Endothelial cell of umbilical vein (primary cell): ENCODE data around the gene DBT. TPM values are rescaled to one million over a fixed set of nuclear protein-coding genes. Genes with fewer than 3 reads are reported as not detected.

ENCODE experiments used
- BruUV-seq: library from RNA; stranded (reverse); fragments of 400-500 nt; replicated peaks from 2 replicates; lab custom pipeline; 2021; lab: Mats Ljungman, UMichigan
- CTCF ChIA-PET: fragments of 300-600, 350-600 bp; sonication (Branson Sonifier 250); formaldehyde crosslinking; loops from one replicate; lab custom pipeline; 2021; ENCODE audit warnings: antibody characterized with exemption, inconsistent platforms; lab: Charles Lee
- POLR2A ChIA-PET: fragments of 300-600, 350-600 bp; sonication (Branson Sonifier 250); formaldehyde crosslinking; loops from one replicate; lab custom pipeline; 2021; ENCODE audit warnings: antibody characterized with exemption, inconsistent platforms; lab: Charles Lee
- DNase-seq: peaks from one replicate; pipeline ENCODE4 v3.0.0-alpha.2; 2011; ENCODE audit warnings: low read depth, low spot score
- FAIRE-seq: peaks from 2 replicates; lab custom pipeline; 2011; peaks lifted over from hg19 to GRCh38; lab: Jason Lieb, UNC
- H2AFZ ChIP-seq: 2 replicates; pipeline ENCODE4 v1.6.0; 2012; ENCODE audit warnings: low read depth, low read length, control low read depth, inconsistent platforms
- H3K27ac ChIP-seq: 2 replicates; pipeline ENCODE4 v1.5.1; 2011; ENCODE audit warnings: low read depth, mild to moderate bottlenecking, control low read depth, low read length, moderate library complexity; ENCODE audit not compliant: insufficient read depth
- H3K27me3 ChIP-seq, 2 experiments: 2 replicates each; pipeline versions ENCODE4 v1.6.0 to v1.6.1; 2011; ENCODE audit warnings: low read length in 2 of 2, mixed read lengths in 1 of 2; ENCODE audit not compliant: control insufficient read depth in 2 of 2, insufficient read depth in 2 of 2
- H3K36me3 ChIP-seq, 2 experiments: 2 replicates in 1 of 2; 3 replicates in 1 of 2; pipeline ENCODE4 v1.5.1; 2011; ENCODE audit warnings: low read length in 2 of 2, mild to moderate bottlenecking in 1 of 2, moderate library complexity in 1 of 2; ENCODE audit not compliant: control insufficient read depth in 2 of 2, insufficient read depth in 2 of 2; ENCODE audit errors: extremely low read depth in 1 of 2
- H3K4me1 ChIP-seq: 3 replicates; pipeline ENCODE4 v1.5.1; 2011; ENCODE audit warnings: mild to moderate bottlenecking, low read length; ENCODE audit not compliant: control insufficient read depth, insufficient read depth; ENCODE audit errors: extremely low read depth
- H3K4me2 ChIP-seq: 2 replicates; pipeline ENCODE4 v1.6.1; 2011; ENCODE audit warnings: low read length, control low read depth, mixed read lengths; ENCODE audit not compliant: insufficient read depth
- H3K4me3 ChIP-seq, 3 experiments: fragments of 200-600 bp in 1 of 3; sonication (generic), shearing (Covaris generic) in 1 of 3; replicated peaks in 1 of 3; 2 replicates each; pipeline ENCODE4 v1.5.1; 2011 to 2016; ENCODE audit warnings: control low read depth in 3 of 3, low read length in 3 of 3, mild to moderate bottlenecking in 2 of 3, inconsistent platforms in 1 of 3, low read depth in 1 of 3, moderate library complexity in 1 of 3; ENCODE audit not compliant: insufficient read depth in 1 of 3
- H3K79me2 ChIP-seq: 2 replicates; pipeline ENCODE4 v1.6.0; 2012; ENCODE audit warnings: low read length, inconsistent platforms; ENCODE audit not compliant: control insufficient read depth, insufficient read depth
- H3K9ac ChIP-seq: replicated peaks from 2 replicates; pipeline ENCODE3; 2011; ENCODE audit warnings: low read length, control low read depth; ENCODE audit not compliant: insufficient read depth; ENCODE audit errors: extremely low read depth
- H3K9me1 ChIP-seq: replicated peaks from 3 replicates; pipeline ENCODE4 v1.6.0; 2011; ENCODE audit warnings: mild to moderate bottlenecking, low read length; ENCODE audit not compliant: control insufficient read depth, insufficient read depth; ENCODE audit errors: extremely low read depth
- H3K9me3 ChIP-seq: replicated peaks from 2 replicates; pipeline ENCODE4 v1.5.1; 2012; ENCODE audit warnings: low read length, inconsistent platforms; ENCODE audit not compliant: control insufficient read depth, insufficient read depth
- H4K20me1 ChIP-seq: replicated peaks from 2 replicates; pipeline ENCODE3; 2011; ENCODE audit warnings: mild to moderate bottlenecking, low read length; ENCODE audit not compliant: control insufficient read depth, insufficient read depth; ENCODE audit errors: extremely low read depth
- CTCF ChIP-seq, 2 donors: IDR thresholded peaks; 1 replicate in 1 of 2; 2 replicates in 1 of 2; pipeline ENCODE4 v1.5.1; 2011; ENCODE audit warnings: low read length in 2 of 2, mild to moderate bottlenecking in 2 of 2, moderate library complexity in 2 of 2, control low read depth in 1 of 2, inconsistent platforms in 1 of 2, low read depth in 1 of 2; ENCODE audit not compliant: insufficient read depth in 1 of 2; ENCODE audit errors: extremely low read depth in 1 of 2
- EZH2 ChIP-seq: IDR thresholded peaks from 2 replicates; pipeline ENCODE4 v1.6.1; 2012; ENCODE audit warnings: borderline replicate concordance, low read depth, mild to moderate bottlenecking, moderate library complexity, low read length, inconsistent platforms; ENCODE audit not compliant: severe bottlenecking
- FOS ChIP-seq: IDR thresholded peaks from 2 replicates; pipeline ENCODE4 v1.6.1; 2011; ENCODE audit warnings: mild to moderate bottlenecking, low read length, moderate library complexity, borderline replicate concordance; ENCODE audit not compliant: insufficient read depth
- GATA2 ChIP-seq: IDR thresholded peaks from 2 replicates; pipeline ENCODE4 v1.7.0; 2011; ENCODE audit warnings: low read depth, mild to moderate bottlenecking, moderate library complexity, mixed read lengths, low read length; ENCODE audit not compliant: insufficient read length, insufficient read depth
- JUN ChIP-seq: IDR thresholded peaks from 2 replicates; pipeline ENCODE4 v1.6.1; 2011; ENCODE audit warnings: borderline replicate concordance, low read depth; ENCODE audit not compliant: insufficient read length, insufficient read depth
- MAX ChIP-seq: IDR thresholded peaks from 2 replicates; pipeline ENCODE4 v1.6.1; 2011; ENCODE audit not compliant: insufficient read depth, insufficient read length
- MYC ChIP-seq: IDR thresholded peaks from one replicate; pipeline ENCODE4 v1.6.1; 2011; ENCODE audit warnings: mild to moderate bottlenecking, low read depth, low read length
- dilution Hi-C: fragments of 300-500 bp; cut with MboI; formaldehyde crosslinking; loops from one replicate; pipeline ENCODE4 v1.15.0; 2019; ENCODE audit warnings: low sequenced_read_pairs; ENCODE audit not compliant: extremely low pct_ligation_motif_present
- intact Hi-C: fragments of 100-400 bp; cut with micrococcal nuclease; formaldehyde crosslinking; loops from one replicate; pipeline ENCODE4 v1.10.0; 2022
- polyA plus RNA-seq, 4 experiments: library from polyadenylated mRNA; depleted of rRNA in 3 of 4; stranded (reverse) in 3 of 4; unstranded in 1 of 4; fragments of >200 nt; gene quantifications; 2 replicates each; pipeline versions ENCODE4 v1.2.1 to v1.2.3, GENCODE V29; 2011 to 2012; ENCODE audit warnings: missing spikeins in 1 of 4
- total RNA-seq: library from RNA; stranded (reverse); gene quantifications from 2 replicates; pipeline ENCODE4 v1.2.3, GENCODE V29; 2021

DBT gene
- total and polyA plus RNA-seq, 2 donors (not counting 3 experiments of a cell fraction or from before 2014, with no cell fraction given): 1.6 to 7.9 TPM

GRCh38 chr1:100142343-100142742 is 107.3 kb downstream of the DBT start:
- Histone ChIP-seq H3K9me3 (no peaks in the 10 kb centered on the region), H3K27me3 (no peaks in the 10 kb centered on the region), H3K4me1 (no peaks in the 10 kb centered on the region), H3K4me2 (no peak overlapping the region), H4K20me1 (no peaks in the 10 kb centered on the region), H3K4me3 (no peak overlapping the region), H3K36me3 (peaks cover 15 to 32% of the 10 kb centered on the region in 2 experiments), H3K9ac (no peak overlapping the region), H3K9me1 (no peaks in the 10 kb centered on the region), H3K27ac (no peak overlapping the region), H2AFZ (no peak overlapping the region), H3K79me2 (no peaks in the 10 kb centered on the region)
- dilution Hi-C loops: no loop called here
- BruUV-seq: no TSS peak
- intact Hi-C loops: no loop called here
- POLR2A ChIA-PET: no interaction called here
- FAIRE-seq (no peak), DNase-seq (no peak)
- TF ChIP-seq MYC (no peak), GATA2 (no peak), EZH2 (no peak), CTCF (IDR thresholded peaks at IDR 0.05; ENCODE audit: extremely low read depth in 1 of 2, insufficient read depth in 1 of 2, low read depth in 1 of 2, low read length in 2 of 2) (no peak), MAX (no peak), FOS (no peak), JUN (no peak)
- CTCF ChIA-PET: interaction anchor here (0.8 kb wide), 1 partner anchor 50 kb away, joined by 3 read pairs; no protein-coding TSS in a partner anchor
